Stomach (tissue), 9 donors: ENCODE data around the gene SLC26A3. TPM values are rescaled to one million over a fixed set of nuclear protein-coding genes. Genes with fewer than 3 reads are reported as not detected.

ENCODE experiments used
- DNase-seq, 2 donors: peaks; one replicate each; pipeline versions ENCODE4 v3.0.0 to v3.0.0-alpha.2; 2013 to 2019
- H3K27ac ChIP-seq, 5 donors: fragments of 200-600 bp in 4 of 5; sonication (generic) in 4 of 5; one replicate each; pipeline ENCODE4 v1.5.1; 2013 to 2019; ENCODE audit warnings: mild to moderate bottlenecking in 1 of 5, moderate library complexity in 1 of 5
- H3K27me3 ChIP-seq, 3 donors: fragments of 200-600 bp; sonication (generic); one replicate each; pipeline ENCODE4 v1.5.1; 2017 to 2019; ENCODE audit warnings: mixed run types in 1 of 3
- H3K36me3 ChIP-seq, 4 donors: fragments of 200-600 bp; sonication (generic); 1 replicate in 3 of 4; 2 replicates in 1 of 4; pipeline ENCODE4 v1.5.1; 2016 to 2019
- H3K4me1 ChIP-seq, 4 donors: fragments of 200-600 bp; sonication (generic); one replicate each; pipeline ENCODE4 v1.5.1; 2016 to 2019
- H3K4me3 ChIP-seq, 4 donors: fragments of 200-600 bp; sonication (generic) in 3 of 4; one replicate each; pipeline ENCODE4 v1.5.1; 2016 to 2019; ENCODE audit warnings: mild to moderate bottlenecking in 1 of 4
- H3K9me3 ChIP-seq, 4 donors: fragments of 200-600 bp; sonication (generic); one replicate each; pipeline ENCODE4 v1.5.1; 2016 to 2019
- EP300 ChIP-seq: sonication (generic); formaldehyde crosslinking; IDR thresholded peaks from one replicate; pipeline ENCODE4 v1.6.1; 2017; ENCODE audit warnings: antibody characterized with exemption
- POLR2A ChIP-seq, 4 donors: fragments of 450-650 bp; IDR thresholded peaks; one replicate each; pipeline ENCODE4 v1.6.1; 2016; ENCODE audit warnings: antibody characterized with exemption in 4 of 4, control low read depth in 2 of 4, mild to moderate bottlenecking in 1 of 4, moderate library complexity in 1 of 4
- POLR2AphosphoS5 ChIP-seq, 3 donors: sonication (generic); formaldehyde crosslinking; IDR thresholded peaks; one replicate each; pipeline ENCODE4 v1.6.1; 2016; ENCODE audit warnings: antibody characterized with exemption in 3 of 3
- WGBS, 5 donors: extraction: QIAGEN DNeasy Blood & Tissue Kit in 3 of 5; methylation state at CpG; one replicate each; pipeline versions ENCODE4 v1.1.5 to v1.1.7; 2013 to 2018; 5-methylcytosine and 5-hydroxymethylcytosine counted together
- intact Hi-C: fragments of 100-400 bp; cut with DNase I; formaldehyde crosslinking; loops from one replicate; pipeline ENCODE4 v1.15.1; 2023; ENCODE audit warnings: low total_unique reads
- polyA plus RNA-seq, 3 donors: library from polyadenylated mRNA; stranded (reverse); fragments of 200-250 nt; gene quantifications; one replicate each; pipeline ENCODE4 v1.2.3, GENCODE V29; 2013
- total RNA-seq, 5 donors: library from RNA; depleted of rRNA; stranded (reverse); fragments of >200 nt; gene quantifications; one replicate each; pipeline versions ENCODE4 v1.1.0 to v1.2.3, GENCODE V29; 2014 to 2016
- TF ChIP-seq, protein P1 (sequence below), 7 experiments: fragments of 450-650 bp in 4 of 7; fragments of 200-600 bp in 3 of 7; sonication (generic) in 3 of 7; IDR thresholded peaks; one replicate each; pipeline ENCODE4 v1.5.1; 2016 to 2019; ENCODE audit warnings: antibody characterized with exemption in 7 of 7, control low read depth in 2 of 7, mild to moderate bottlenecking in 1 of 7
- donor health status: healthy with polysubstance abuse.
- donor health status: Bipolar disorder and iron deficiency.
- donor health status: healthy.

The SLC26A3 gene
- total and polyA plus RNA-seq, 8 donors = 0.10 to 52.4 (median 2.1) TPM; not detected in 4

DNA sequence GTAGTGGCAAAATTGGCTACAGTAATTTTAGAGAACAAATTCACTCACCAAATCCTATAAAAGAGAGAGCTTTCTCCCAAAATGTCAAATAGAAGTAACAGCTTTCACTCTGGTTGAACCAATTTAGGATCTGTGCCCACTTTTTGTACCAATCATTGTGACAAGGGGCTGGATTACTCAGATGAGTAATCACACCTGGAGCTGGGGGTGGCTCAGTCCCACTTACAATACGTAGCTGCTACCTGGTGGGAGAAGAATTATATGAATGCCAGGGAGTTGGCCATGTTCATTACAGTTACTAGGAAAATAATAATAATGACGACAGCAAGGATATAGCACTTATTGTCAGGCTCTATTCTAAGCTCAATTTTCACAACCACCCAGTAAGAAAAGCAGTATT lies 23.4 kb upstream of the SLC26A3 start:
- TF ChIP-seq EP300 = no peak
- Histone ChIP-seq H3K27me3 (no peaks in the 10 kb centered on the region), H3K9me3 (no peaks in the 10 kb centered on the region), H3K27ac (no peak overlapping the region), H3K4me1 (no peaks in the 10 kb centered on the region), H3K36me3 (no peaks in the 10 kb centered on the region), H3K4me3 (no peak overlapping the region)
- no peak for DNase-seq
- WGBS, 5 donors = 77 to 95% (median 85%) methylated on average over 2 of the region's 2 CpGs
- intact Hi-C loops = no loop called here

DNA sequence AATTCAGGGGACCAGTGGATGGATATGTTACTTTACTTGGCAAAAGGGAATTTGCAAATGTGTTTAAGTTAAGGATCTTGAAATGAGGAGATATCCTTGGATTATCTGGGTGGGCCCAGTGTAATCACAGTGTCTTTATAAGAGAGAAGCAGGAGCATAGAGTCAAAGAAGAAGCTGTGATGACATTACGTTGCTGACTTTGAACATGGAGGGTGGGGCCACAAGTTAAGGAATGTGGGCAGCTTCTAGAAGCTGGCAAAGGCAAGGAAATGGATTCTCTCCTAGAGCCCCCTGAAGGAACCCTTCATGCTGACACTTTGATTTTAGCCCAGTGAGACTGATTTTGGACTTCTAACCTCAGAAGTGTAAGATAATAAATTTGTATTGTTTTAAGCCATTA lies 21.8 kb upstream of the SLC26A3 start:
- no peaks in the 10 kb centered on the region for H3K36me3 ChIP-seq
- WGBS, 5 donors = 67 to 87% (median 77%) methylated on average over 1 of the region's 1 CpG
- TF ChIP-seq EP300 (no peak), POLR2A (IDR thresholded peaks at IDR 0.05) (no peak), POLR2AphosphoS5 (IDR thresholded peaks at IDR 0.05) (no peak)
- TF ChIP-seq, protein P1, sequence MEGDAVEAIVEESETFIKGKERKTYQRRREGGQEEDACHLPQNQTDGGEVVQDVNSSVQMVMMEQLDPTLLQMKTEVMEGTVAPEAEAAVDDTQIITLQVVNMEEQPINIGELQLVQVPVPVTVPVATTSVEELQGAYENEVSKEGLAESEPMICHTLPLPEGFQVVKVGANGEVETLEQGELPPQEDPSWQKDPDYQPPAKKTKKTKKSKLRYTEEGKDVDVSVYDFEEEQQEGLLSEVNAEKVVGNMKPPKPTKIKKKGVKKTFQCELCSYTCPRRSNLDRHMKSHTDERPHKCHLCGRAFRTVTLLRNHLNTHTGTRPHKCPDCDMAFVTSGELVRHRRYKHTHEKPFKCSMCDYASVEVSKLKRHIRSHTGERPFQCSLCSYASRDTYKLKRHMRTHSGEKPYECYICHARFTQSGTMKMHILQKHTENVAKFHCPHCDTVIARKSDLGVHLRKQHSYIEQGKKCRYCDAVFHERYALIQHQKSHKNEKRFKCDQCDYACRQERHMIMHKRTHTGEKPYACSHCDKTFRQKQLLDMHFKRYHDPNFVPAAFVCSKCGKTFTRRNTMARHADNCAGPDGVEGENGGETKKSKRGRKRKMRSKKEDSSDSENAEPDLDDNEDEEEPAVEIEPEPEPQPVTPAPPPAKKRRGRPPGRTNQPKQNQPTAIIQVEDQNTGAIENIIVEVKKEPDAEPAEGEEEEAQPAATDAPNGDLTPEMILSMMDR (IDR thresholded peaks at IDR 0.05) = no peak
- no peak overlapping the region for H3K27ac ChIP-seq
- no peaks in the 10 kb centered on the region for H3K27me3 ChIP-seq
- DNase-seq = no peak
- H3K4me1 ChIP-seq = no peaks in the 10 kb centered on the region
- intact Hi-C loops = no loop called here
- H3K4me3 ChIP-seq = no peak overlapping the region
- H3K9me3 ChIP-seq = no peaks in the 10 kb centered on the region

DNA sequence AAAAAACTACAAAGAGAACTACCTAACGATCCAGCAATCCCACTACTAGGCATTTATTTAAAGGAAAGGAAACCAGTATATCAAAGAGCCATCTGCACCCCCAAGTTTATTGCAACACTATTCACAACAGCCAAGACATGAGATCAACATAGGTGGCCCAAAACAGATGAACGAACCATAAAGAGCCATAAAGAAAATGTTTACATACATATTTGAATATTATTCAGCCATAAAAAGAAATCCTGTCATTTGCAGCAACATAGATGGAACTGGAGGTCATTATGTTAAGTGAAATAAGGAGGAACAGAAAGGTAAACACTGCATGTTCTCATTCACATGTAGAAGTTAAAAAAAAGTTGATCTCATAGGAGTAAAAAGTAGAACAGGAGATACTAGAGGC lies 15.6 kb upstream of the SLC26A3 start:
- WGBS, 5 donors = 65 to 79% (median 72%) methylated on average over 2 of the region's 2 CpGs
- Histone ChIP-seq H3K36me3 (no peaks in the 10 kb centered on the region), H3K27me3 (no peaks in the 10 kb centered on the region), H3K27ac (no peak overlapping the region), H3K4me1 (no peaks in the 10 kb centered on the region), H3K9me3 (no peaks in the 10 kb centered on the region), H3K4me3 (no peak overlapping the region)
- DNase-seq = no peak
- intact Hi-C loops = no loop called here
- TF ChIP-seq EP300 = no peak
- TF ChIP-seq, protein P1 (IDR thresholded peaks at IDR 0.05) = no peak
- no peak for TF ChIP-seq POLR2AphosphoS5 (IDR thresholded peaks at IDR 0.05)
- TF ChIP-seq POLR2A (IDR thresholded peaks at IDR 0.05) = no peak

DNA sequence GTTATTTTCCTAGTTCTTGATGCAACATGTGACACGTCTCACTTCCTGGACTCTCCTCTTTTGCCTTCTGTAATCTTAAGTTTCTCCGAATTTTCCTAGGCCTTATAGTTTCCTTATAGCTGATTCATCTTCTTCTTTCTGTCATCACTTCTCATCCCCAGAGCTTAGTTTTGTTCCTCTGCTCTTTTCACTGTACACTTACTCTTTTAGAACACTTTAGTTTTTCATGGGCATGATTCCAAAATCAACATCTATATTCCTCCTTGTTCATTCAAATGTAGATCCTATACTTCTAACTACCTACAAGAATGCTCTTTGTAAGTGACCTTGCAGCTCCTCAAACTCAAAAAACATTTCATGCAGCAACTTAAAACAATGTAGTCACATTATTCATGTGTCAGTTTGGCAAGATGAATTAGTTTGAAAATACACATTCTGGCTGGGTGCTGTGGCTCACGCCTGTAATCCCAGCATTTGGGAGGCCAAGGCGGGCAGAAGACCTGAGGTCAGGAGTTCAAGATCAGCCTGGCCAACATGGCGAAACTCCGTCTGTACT lies 13.1 kb upstream of the SLC26A3 start:
- intact Hi-C loops = no loop called here
- WGBS, 5 donors = 51 to 78% (median 71%) methylated on average over 6 of the region's 6 CpGs
- TF ChIP-seq POLR2A (IDR thresholded peaks at IDR 0.05) (no peak), POLR2AphosphoS5 (IDR thresholded peaks at IDR 0.05) (no peak)
- Histone ChIP-seq H3K27ac (no peak overlapping the region), H3K4me1 (no peaks in the 10 kb centered on the region), H3K9me3 (no peaks in the 10 kb centered on the region), H3K4me3 (no peak overlapping the region), H3K36me3 (no peaks in the 10 kb centered on the region), H3K27me3 (no peaks in the 10 kb centered on the region)
- no peak for DNase-seq

DNA sequence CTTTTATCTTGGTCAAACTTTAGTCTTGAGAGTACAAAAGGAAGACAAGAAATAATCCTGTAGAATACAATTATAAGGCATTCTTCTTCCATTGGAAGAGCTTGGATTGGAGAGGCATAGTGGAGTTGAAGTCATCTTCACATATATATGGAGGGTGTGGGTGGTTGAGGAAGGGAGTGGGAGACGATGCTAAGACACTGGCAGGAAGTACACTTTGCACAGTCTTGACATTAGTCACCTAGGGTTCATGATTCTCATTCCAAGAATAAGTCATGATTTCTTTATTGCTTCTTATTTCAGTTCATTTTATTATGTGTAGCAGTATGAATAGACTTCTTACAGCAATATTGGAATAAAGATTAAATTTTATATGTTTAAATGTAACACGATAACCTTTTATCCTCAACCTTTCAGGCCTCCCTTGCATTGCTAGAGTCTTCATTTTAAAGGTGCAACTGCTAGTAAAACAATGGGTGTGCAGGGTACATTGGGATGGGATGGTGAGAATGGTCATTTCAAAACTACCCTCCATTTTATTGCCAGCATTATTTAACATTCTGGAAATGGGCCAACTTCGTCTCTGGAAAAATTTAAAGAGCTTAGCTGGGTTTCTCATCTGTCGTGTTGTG lies 12.3 kb upstream of the SLC26A3 start:
- intact Hi-C loops = no loop called here
- H3K36me3 ChIP-seq = no peaks in the 10 kb centered on the region
- no peak overlapping the region for H3K27ac ChIP-seq
- WGBS, 5 donors = 42 to 57% (median 55%) methylated on average over 4 of the region's 4 CpGs
- DNase-seq = no peak
- H3K9me3 ChIP-seq = no peaks in the 10 kb centered on the region
- no peaks in the 10 kb centered on the region for H3K4me1 ChIP-seq
- H3K27me3 ChIP-seq = no peaks in the 10 kb centered on the region
- H3K4me3 ChIP-seq = no peak overlapping the region
- TF ChIP-seq POLR2AphosphoS5 (IDR thresholded peaks at IDR 0.05) = no peak
- TF ChIP-seq, protein P1 (IDR thresholded peaks at IDR 0.05) = no peak
